ENCODE measurements around the gene MSL1. TPM values are rescaled to one million over a fixed set of nuclear protein-coding genes. Genes with fewer than 3 reads are reported as not detected.

The MSL1 gene
- total and polyA plus RNA-seq, 2 of the 13 experiments (the other 11 are each of a cell fraction or from before 2014, with no cell fraction given), result 63.8 to 88.5 TPM

- no peak for TF ChIP-seq TIGD3 (CRISPR knock-in tag; IDR thresholded peaks at IDR 0.05; ENCODE audit: borderline replicate concordance)
- no peak for TF ChIP-seq DDIT3 (CRISPR knock-in tag; IDR thresholded peaks at IDR 0.05)
- no peak for TF ChIP-seq RARG (CRISPR knock-in tag; IDR thresholded peaks at IDR 0.05; ENCODE audit: low read depth)
- TF ChIP-seq ZNF572 (CRISPR knock-in tag; IDR thresholded peaks at IDR 0.05), result no peak
- no peak for TF ChIP-seq ZSCAN31 (CRISPR knock-in tag; IDR thresholded peaks at IDR 0.05; ENCODE audit: low read depth)
- no peak for TF ChIP-seq GPBP1L1 (CRISPR knock-in tag; IDR thresholded peaks at IDR 0.05)
- no peak for TF ChIP-seq SALL2 (CRISPR knock-in tag; IDR thresholded peaks at IDR 0.05)
- no peak for TF ChIP-seq CBX1 (IDR thresholded peaks at IDR 0.05; ENCODE audit: low read depth)
- no peak for TF ChIP-seq EZH2 (conservative IDR thresholded peaks at IDR 0.05; ENCODE audit: low read depth, low read length)
- no peak for TF ChIP-seq NCOA5 (CRISPR knock-in tag; IDR thresholded peaks at IDR 0.05)
- TF ChIP-seq ZNF484 (CRISPR knock-in tag; IDR thresholded peaks at IDR 0.05; ENCODE audit: borderline replicate concordance, low read depth), result no peak
- TF ChIP-seq ZNF12 (CRISPR knock-in tag; IDR thresholded peaks at IDR 0.05), result peak; percentile 78
- peak; percentile 29; the same call in 1 of the 2 replicates for TF ChIP-seq ETV5 (CRISPR knock-in tag; IDR thresholded peaks at IDR 0.05; ENCODE audit: borderline replicate concordance)
- peak; percentile 86 for TF ChIP-seq DPF2 (CRISPR knock-in tag; IDR thresholded peaks at IDR 0.05; ENCODE audit: borderline replicate concordance, low read depth)
- peak; percentile 21 to 36; a peak in 1 of 4 replicates for TF ChIP-seq NR2F1 (CRISPR knock-in tag; IDR thresholded peaks at IDR 0.05)
- TF ChIP-seq FOXJ3 (CRISPR knock-in tag; IDR thresholded peaks at IDR 0.05; ENCODE audit: borderline replicate concordance), result peak; percentile 88; the same call in 1 of the 2 replicates
- TF ChIP-seq ZNF768 (CRISPR knock-in tag; IDR thresholded peaks at IDR 0.05), result no peak
- no peak for TF ChIP-seq STAT6 (CRISPR knock-in tag; IDR thresholded peaks at IDR 0.05; ENCODE audit: borderline replicate concordance)
- TF ChIP-seq ZBTB10 (CRISPR knock-in tag; IDR thresholded peaks at IDR 0.05; ENCODE audit: borderline replicate concordance), result no peak
Observed at GRCh38 chr17:40173091-40173777, 51.5 kb downstream of the MSL1 start (continued).
